GM21515 (cell line): ENCODE measurements around the gene C20orf144.
"Not testable (repeated sequence)": the region's sequence is repeated elsewhere in the genome, so short reads cannot be mapped to it uniquely, and the experiment has no call there.

Experiments used
- ATAC-seq: cut with Tn5 transposase; IDR thresholded peaks from one replicate; pipeline ENCODE4 v1.9.1; 2021; ENCODE audit not compliant: unreplicated experiment

Gene C20orf144

GRCh38 chr20:33662172-33662571, at the start of gene C20orf144:
Gene C20orf144 (plus strand): TSS chr20:33662327. CDS start chr20:33662346, 19 bp downstream.
- ATAC-seq, result no peak

DNA sequence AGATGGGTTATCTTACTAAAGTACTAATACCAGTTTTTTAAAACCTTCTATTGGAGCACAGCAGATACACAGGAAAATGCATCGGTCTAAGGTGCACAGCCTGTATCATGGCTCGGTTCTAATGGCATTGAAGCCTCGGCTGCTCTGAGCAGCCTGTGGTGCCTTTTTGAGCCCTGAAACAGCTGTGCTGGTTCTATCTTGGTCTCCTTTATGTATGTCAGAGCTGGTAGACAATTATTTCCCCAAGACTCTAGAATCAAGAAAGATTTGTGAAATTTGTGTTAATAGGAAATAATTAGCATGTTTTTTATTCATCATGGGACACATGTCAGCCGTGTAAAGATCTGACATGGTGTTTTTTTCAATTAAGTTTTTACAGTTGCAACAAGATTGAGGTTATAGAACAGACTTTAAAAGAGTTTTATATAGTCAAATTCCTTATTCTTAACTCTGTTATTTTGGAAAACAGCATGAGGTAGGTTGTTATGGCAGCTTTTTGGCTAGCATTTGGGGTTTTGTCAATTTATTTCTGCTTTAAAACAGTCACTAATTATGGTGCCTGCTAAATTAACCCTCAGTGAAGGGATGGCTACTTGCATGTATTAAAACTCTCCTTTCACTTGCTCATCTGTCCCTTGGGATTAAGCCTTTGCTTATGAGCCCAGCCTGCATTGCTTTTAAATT, 40.3 kb upstream of the C20orf144 start:
- no peak for ATAC-seq

DNA sequence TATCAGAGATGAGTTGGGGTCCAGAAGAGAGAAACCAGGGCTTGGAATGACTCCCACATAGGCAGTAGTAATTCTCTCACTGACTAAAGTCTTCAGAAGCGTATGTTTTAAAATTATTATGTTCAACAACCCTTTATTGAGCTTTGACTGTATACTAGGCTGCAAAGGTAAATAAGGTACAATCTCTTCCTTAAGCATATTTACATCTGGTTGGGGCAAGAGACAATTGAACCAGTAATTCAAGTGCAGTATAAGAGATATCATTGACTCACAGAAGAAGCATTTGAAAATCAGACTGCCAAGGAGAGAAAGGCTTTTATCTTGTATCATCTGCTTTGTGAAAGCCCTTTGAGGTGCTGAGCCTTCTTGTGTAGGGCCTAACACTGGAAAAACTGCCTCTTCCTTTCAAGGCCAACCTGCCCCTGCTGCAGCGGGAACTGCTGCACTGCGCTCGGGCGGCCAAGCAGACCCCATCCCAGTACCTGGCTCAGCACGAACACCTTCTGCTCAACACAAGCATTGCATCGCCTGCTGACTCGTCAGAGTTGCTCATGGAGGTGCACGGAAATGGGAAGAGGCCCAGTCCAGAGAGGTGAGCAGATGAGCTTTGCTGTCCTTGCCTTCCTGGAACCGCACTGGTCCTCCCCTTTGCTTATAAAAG, 39.3 kb upstream of the C20orf144 start:
- no peak for ATAC-seq

DNA sequence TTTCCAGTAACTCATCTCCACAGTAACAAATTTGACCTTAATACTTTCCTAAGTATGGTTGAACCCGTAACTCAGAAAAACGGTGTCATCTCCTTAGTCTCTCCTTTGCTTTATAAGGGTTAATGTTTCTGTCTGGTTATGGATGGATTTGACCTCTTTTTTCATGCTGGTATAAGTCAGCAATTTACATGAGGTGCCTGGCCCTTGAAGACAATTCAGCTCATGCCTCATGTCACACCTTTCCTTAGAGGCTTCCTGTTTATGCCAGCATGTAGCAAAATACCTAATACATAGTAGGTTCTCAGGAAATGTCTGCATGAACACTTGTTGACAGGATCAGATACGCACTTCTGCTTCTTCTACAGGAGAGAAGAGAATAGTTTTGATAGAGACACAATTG, 37.7 kb upstream of the C20orf144 start:
- ATAC-seq, result no peak

DNA sequence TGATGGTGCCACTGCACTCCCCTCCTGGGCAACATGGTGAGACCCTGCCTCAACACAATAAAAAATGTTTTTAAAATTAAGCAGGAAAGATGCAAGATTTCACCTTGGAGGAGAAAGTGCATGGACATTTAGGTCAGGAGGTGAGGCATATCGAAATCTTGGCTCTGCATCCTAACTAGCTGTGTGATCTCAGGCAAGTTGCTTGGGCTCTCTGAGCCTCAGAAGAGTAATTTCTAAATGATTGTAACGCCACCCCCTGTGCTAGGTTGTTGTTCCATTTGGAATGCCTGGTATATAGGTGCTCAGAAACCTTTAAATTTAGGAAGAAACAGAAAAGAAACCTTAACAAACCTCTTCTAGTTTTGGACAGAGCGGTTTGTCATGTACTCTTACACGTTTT, 35.9 kb upstream of the C20orf144 start:
- no peak for ATAC-seq

- no peak for ATAC-seq
Observed at GRCh38 chr20:33627577-33628216, 34.4 kb upstream of the C20orf144 start.

DNA sequence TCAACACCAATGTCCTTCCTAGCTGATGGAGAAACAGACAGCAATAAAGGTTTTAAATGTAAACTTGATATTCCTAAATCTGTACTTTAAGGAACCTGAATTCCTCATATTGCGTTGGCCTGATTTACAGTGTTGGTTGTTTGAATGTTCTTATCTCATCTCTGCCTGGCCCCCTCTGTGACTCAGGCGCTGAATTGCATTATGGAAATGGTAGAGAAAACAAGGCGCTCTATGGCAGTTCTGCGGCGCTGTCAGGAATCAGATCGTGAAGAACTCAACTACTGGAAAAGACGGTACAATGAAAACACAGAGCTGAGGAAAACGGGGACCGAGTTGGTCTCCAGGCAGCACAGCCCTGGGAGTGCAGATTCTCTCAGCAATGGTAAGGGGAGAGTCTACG, 32.6 kb upstream of the C20orf144 start:
- ATAC-seq, result no peak

GRCh38 chr20:33629979-33630378, 32.1 kb upstream of the C20orf144 start:
- no peak for ATAC-seq

- no peak for ATAC-seq
Observed at GRCh38 chr20:33630507-33630906, 31.6 kb upstream of the C20orf144 start.

DNA sequence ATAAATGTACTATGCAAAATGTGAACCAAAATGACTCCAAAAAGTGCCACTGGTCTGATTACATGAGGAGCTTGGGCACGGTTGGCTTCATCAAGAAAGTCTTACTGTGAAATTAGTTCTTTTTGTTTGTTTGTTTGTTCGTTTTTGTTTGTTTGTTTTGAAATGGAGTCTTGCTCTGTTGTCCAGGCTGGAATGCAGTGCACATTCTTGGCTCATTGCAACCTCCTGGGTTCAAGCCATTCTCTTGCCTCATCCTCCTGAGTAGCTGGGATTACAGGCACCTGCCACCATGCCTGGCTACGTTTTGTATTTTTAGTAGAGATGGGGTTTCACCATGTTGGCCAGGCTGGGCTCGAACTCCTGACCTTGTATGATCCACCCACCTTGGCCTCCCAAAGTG, 30.2 kb upstream of the C20orf144 start:
- not testable (repeated sequence) for ATAC-seq

- no peak for ATAC-seq
Observed at GRCh38 chr20:33635341-33635740, 26.8 kb upstream of the C20orf144 start.

- ATAC-seq, result no peak
Observed at GRCh38 chr20:33636776-33637175, 25.4 kb upstream of the C20orf144 start.

DNA sequence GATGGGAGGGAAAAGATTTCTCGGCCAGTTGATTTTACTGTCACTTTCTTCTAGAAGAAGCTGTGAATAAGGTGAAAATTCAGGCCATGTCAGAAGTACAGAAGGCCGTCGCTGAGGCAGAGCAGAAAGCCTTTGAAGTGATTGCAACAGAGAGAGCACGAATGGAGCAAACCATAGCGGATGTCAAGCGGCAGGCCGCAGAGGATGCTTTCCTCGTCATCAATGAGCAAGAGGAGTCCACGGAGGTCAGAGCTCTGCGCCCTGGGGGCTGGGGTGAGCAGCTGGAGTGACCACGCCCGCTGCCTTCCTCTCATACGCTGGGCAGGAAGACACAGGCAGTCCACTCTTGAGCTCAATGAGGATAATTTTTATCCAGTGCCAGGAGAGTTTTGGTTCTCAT, 21.8 kb upstream of the C20orf144 start:
- no peak for ATAC-seq

- ATAC-seq, result no peak
Observed at GRCh38 chr20:33644313-33645071, 17.6 kb upstream of the C20orf144 start.

- ATAC-seq, result no peak
Observed at GRCh38 chr20:33645072-33645358, 17.1 kb upstream of the C20orf144 start.

DNA sequence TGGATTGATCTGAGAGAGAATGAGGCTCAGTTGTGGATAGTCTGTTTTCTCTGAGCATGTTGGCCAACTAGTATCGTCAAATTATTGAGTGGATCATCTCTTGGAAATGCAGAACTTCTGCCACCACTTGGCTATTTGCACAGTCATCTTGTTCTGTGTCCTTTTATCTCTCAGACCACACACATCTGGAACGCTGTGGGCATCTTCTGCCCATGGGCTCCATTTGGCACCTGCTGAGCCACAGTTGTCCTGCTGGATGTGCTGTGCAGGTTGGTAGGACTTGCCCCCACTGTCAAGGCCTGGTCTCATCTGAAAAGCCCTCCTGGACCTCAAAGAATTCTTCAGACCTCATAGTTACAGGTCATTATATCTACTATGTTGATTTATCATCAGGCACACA, 16.7 kb upstream of the C20orf144 start:
- no peak for ATAC-seq

GRCh38 chr20:33646191-33646590, 15.9 kb upstream of the C20orf144 start:
- ATAC-seq, result no peak

DNA sequence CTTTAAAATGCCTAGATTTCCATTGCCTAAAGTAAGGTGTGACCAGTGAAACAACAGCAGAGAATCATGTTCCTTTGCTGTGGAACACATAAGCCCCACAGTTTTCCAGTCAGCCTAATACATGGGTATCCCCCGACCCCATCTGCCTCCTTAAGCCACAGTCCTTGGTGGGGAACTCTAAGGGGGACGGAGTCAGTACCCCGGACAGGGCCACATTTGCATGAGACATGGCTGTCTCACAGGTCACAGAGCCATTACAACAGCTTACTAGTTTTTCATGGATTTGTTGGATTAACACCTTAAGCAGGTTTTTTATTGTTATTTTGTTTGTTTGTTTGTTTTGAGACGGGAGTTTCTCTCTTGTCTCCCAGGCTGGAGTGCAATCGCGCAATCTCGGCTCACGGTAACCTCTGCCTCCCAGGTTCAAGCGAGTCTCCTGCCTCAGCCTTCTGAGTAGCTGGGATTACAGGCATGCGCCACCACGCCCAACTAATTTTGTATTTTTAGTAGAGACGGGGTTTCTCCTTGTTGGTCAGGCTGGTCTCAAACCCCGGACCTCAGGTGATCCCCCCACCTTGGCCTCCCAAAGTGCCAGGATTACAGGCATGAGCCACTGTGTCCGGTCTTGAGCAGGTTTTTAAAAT, 15.0 kb upstream of the C20orf144 start:
- not testable (repeated sequence) for ATAC-seq

GRCh38 chr20:33647603-33648395, 14.3 kb upstream of the C20orf144 start:
- ATAC-seq, result no peak

DNA sequence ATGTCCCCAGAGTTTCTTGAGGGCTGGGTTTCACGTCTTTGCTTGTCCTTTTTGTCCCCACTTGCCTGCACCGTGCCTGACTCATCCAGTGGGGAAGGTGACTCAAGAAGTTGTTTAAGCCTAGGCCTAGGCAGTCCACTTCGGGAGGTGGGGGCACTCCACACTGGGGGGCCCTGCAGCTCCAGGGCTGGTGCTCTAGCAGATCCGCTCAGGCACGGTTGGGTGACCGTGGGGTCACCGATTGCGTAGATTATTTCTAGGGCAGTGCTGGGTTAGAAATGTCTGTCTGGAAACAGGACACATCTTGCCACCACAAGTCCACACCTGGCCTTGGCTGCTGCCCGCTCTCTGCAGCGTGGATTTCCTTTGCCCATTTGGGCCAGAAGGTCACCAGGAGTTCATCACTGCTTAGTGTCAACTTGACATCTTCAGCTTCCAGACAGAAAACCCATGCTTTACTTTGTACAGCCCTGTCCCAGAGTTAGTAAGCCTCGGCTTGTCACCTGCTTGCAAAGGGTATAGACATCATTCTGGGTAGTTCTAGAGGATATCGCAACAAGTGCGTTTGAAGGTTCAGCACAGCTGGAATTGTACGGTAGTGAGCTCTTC, 13.6 kb upstream of the C20orf144 start:
- no peak for ATAC-seq
